GM21737 (cell line): ENCODE measurements around the gene BPHL.
"Not testable (repeated sequence)": the region's sequence is repeated elsewhere in the genome, so short reads cannot be mapped to it uniquely, and the experiment has no call there.

Source experiments
- ATAC-seq: cut with Tn5 transposase; IDR thresholded peaks from one replicate; pipeline ENCODE4 v1.9.1; 2021; ENCODE audit warnings: mild to moderate bottlenecking, moderate library complexity; ENCODE audit not compliant: unreplicated experiment

Gene BPHL

DNA sequence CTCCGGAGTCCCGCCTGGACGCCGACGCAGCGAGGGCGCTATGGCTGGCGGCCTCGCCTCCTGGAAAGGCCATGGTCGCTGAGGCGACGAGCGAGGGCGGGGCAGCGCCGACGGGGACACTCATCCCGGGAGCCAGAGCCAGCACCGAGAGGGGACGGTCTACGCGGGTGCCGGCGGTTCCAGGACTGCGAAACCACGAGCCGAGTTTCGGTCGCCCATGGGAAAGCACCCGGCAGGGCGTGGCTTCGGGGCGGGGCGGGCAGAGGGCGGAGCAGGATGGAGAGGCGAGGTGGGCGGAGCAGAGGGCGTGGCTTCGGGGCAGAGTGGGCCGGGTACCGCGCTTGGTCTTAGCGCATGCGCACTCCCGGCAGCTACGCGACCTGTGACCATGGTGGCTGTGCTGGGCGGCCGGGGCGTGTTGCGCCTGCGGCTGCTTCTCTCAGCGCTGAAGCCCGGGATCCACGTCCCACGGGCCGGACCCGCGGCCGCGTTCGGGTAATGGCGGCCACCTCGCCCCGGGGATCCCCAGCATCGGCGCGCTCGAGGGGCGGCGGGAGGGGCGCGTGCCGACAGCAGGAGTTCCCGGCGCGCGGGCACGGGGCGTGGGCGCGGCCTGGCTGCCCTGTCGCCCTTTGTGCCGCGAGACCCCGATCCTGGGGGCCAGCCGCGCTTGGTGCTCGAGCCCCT, at the start of gene BPHL:
Gene BPHL, plus strand, starts transcription at position 359 of the 687 bp plus-strand sequence. Its CDS starts 30 bp downstream, at position 389.
- ATAC-seq = peak; percentile 94

- ATAC-seq = no peak
These were observed 46.9 kb upstream of the BPHL start for GRCh38 chr6:3071568-3071967.

DNA sequence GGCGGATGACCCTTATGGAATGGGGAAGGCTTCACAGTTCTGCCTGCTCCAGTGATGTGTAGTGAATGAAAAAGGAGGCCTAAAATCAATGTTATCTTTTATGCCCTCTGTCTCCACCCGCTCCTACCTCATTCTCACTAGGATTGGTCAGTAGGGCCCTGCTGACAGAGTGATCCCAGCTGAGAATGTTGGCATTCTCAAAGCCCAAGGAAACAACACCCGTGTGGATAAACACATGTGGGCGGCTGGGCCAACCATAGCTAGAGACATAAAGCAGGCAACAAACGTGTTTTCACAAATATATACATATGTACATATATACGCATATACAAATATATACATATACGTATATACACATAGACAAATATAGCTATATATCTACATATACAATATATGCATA, 45.7 kb upstream of the BPHL start:
- ATAC-seq = no peak

GRCh38 chr6:3073382-3073781, 45.1 kb upstream of the BPHL start:
- no peak for ATAC-seq

DNA sequence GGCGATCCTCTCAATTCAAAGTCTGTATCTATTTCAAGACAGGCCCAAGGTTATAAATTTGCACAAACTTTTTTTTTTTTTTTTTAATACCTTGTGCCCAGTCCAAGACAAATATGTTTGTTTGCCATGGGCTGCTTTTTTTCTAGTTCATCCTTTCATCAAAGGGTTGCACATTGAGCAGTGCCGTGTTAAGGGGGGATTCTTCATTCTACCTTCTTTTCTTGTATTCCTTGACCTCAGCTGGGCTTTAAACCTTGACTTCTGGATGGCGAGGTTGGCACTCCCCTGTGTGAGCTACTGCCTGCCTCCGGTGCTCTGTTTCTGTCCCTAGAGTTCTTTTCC, 42.8 kb upstream of the BPHL start:
- ATAC-seq = no peak

GRCh38 chr6:3076320-3076719, 42.2 kb upstream of the BPHL start:
- ATAC-seq = no peak

DNA sequence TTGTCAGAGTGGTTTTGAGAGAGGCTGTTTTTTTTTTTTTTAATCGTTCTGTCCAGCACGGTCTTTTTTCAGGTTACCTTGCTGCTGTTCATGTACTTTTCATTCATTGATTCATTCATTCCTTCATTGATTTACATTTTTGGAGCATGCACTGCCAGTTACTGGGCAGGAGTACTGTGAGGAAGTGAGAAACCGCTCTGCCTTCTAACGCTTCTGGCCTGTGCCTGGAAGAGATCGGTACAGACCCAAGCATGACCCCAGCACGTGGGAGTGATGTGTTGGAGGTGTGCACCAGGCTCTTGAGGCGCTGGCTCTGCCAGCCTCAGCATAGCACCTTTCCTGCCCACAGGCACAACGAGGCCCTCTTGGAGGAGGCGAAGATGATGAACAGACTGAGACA, 41.1 kb upstream of the BPHL start:
- ATAC-seq = no peak

DNA sequence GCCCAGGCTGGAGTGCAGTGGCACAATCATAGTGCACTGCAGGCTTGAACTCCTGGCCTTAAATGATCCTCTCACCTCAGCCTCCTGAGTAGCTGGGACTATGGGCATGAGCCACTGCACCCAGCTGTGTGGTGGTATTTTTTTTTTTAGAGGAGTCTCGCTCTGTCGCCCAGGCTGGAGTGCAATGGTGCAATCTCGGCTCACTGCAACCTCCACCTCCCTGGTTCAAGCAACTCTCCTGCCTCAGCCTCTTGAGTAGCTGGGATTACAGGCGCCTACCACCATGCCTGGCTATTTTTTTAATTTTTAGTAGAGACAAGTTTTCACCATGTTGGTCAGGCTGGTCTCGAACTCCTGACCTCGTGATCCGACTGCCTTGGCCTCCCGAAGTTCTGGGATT, 39.6 kb upstream of the BPHL start:
- ATAC-seq = not testable (repeated sequence)

DNA sequence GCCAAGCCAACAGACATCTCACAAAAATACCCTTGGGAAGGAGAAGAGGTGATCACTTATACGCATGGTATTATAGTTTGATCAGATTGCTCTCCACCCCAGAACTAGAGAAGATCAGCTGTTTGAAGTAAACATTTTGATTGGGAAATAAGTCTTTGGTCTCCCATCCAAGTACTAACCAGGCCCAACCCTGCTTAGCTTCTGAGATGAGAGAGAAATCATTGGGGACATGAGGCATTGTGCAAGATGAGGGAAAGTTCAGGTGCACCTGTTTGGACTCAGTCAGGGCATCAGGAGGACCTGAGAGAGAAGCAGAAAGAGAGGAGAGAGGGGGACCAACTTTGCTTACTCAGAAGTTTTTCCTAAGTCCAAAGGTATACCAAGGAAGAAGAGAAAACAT, 38.8 kb upstream of the BPHL start:
- ATAC-seq = no peak

DNA sequence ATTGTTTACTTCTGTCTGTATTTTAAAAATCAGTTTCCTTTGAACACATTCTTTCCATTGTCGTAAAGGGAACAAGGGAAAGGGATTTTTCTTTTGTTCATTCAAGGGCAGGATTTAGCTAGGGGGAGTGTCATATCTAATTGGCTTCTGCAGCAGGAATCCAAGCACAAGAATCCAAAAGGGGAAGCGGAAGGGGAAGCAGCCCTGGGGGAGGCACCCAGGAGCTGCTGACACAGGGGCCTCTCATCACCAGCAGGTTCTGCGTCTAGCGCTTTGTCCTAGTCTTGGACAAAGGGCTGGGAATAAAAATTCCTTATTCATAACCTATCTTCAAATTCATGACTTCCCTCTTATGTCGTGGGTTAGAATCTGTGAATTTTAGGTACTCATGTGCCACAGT, 36.6 kb upstream of the BPHL start:
- no peak for ATAC-seq

- ATAC-seq = no peak
These were observed 33.4 kb upstream of the BPHL start for GRCh38 chr6:3085074-3085473.

GRCh38 chr6:3086282-3086946, 32.1 kb upstream of the BPHL start:
- ATAC-seq = no peak

DNA sequence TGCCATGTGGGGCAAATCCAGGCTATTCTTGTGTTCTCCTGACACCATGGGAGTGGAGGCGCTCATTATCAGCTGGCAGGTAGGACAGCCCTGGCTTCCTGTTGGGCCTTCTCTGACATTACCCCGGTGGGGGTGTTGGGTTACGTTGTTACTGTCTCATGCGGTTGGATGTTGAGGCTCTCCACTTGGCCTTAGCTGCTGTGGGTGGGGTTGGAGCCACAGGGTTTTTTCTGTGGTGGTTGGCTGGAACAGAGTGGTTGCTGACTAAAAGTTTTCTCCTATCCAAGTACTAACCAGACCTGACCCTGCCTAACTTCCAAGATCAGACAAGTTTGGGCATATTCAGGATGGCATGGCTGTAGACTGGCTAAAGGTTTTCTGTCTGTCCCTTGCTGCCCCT, 30.1 kb upstream of the BPHL start:
- ATAC-seq = no peak

- ATAC-seq = no peak
These were observed 29.5 kb upstream of the BPHL start for GRCh38 chr6:3088968-3089367.

DNA sequence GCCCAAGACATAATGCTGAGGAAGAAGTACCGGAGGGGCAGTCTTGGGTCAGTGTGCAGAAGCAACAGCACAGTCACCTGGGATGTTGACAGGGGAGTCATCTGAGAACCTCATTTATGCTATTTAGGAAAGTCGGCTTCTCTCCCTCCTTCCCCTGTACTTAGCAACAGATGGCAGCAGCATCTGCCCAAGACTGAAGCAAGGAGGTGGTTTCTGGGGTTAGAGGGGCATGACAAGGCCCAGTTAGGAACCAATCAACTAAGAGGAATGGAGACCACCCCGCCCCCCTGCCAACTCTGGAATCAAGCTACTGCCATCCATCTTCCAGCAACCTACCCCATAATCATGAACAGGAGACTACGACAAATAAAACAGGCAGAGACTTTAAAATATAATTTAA, 28.5 kb upstream of the BPHL start:
- no peak for ATAC-seq

- no peak for ATAC-seq
These were observed 23.7 kb upstream of the BPHL start for GRCh38 chr6:3094815-3095214.

GRCh38 chr6:3102875-3103274, 15.6 kb upstream of the BPHL start:
- no peak for ATAC-seq

GRCh38 chr6:3108746-3109414, 9.6 kb upstream of the BPHL start:
- no peak for ATAC-seq

DNA sequence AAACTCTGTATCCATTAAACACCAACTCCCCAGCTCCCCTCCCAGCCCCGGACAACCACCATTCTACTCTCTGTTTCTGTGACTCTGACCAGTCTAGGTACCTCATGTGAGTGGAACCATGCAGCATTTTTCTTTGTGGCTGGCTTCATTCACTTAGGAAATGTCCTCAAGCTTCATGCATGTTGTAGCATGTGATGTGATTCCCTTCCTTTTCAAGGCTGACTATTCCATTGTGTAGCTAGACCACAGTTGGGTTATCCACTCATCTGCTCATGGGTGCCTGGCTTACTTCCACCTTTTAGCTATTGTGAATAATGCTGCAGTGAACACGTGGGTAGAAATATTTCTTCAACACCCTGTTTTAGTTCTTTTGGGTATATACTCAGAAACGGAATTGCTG, 8.8 kb upstream of the BPHL start:
- no peak for ATAC-seq

GRCh38 chr6:3114377-3114776, 4.1 kb upstream of the BPHL start:
- no peak for ATAC-seq

DNA sequence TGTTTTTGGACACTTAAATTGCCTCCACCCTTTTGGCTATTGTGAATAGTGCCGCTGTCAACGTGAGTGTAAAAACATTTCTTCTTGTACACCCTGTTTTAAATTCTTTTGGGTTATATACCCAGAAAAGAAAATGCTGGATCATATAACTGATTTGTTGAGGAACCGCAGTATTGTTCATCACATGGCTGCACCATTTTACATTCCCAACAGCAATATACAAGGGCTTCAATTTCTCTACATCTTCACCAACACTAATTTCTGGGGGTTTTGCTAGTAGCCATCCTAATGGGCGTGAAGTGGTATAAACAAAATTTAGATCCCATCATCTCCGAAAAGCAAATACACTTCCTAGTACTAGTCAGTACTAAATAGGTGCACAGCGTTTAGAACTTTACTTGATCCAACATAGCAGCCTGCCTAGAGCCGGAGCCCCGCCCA, 579 bp upstream of the BPHL start:
- no peak for ATAC-seq

DNA sequence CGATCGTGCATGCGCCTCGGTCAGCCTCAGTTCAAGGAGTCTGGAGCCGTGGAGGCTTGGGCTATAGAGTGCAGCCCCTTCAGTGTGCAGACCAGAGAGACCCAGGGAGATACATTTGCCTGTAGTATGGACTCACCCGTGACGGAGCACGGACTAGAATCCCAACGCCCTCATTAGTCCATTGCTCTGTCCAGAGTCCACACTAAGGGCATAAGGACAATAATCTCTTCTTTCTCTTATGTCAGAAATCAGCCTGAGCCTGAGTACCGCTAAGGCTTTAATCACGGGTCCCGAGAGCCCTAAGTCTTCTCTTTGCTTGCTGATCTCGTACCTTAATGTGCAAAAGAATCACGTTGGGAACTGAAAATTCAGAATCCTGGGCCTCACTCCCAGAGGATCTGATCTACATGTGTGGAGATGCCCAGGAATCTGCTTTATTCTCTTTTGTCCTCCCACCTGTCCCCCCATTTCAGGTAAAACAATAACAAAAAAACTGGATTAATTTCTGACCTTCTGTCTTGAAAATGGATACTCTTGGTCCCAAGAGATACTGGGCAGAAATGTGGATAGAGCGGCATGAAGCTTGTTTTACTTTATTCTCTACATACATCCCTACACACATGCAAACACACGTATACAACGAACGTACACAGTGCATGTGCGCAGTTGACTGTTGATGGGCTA, 671 bp downstream of the BPHL start:
- ATAC-seq = no peak
